K562 (cell line): Measurements from ENCODE around the gene THYN1. TPM values are rescaled to one million over a fixed set of nuclear protein-coding genes. Genes with fewer than 3 reads are reported as not detected.

Experiments
- ATAC-seq: fragments of 200-7000 bp; cut with Tn5 transposase; 3 replicates; pipeline ENCODE4 v1.9.1; 2020; ENCODE audit warnings: moderate library complexity
- BruUV-seq: library from RNA; stranded (reverse); fragments of 400-500 nt; replicated peaks from 2 replicates; lab custom pipeline; 2021; lab: Mats Ljungman, UMichigan
- CTCF ChIA-PET: fragments of 300-600 bp; formaldehyde crosslinking; extraction: SDS; loops from one replicate; lab custom pipeline; 2021; ENCODE audit warnings: low intra/inter-chr PET ratio; lab: Yijun Ruan, JAX
- POLR2A ChIA-PET: fragments of 300-600, 350-650 bp; sonication (Branson Sonifier 250); formaldehyde crosslinking; extraction: SDS; loops from one replicate; lab custom pipeline; 2021; ENCODE audit warnings: antibody characterized with exemption, inconsistent platforms; lab: Yijun Ruan, JAX
- DNase-seq, 4 experiments: peaks; one replicate each; pipeline versions ENCODE4 v3.0.0 to v3.0.0-alpha.2; 2011 to 2018; ENCODE audit warnings: low spot score in 3 of 4, mixed read lengths in 3 of 4; ENCODE audit errors: extremely low read depth in 1 of 4
- FAIRE-seq: peaks from 2 replicates; lab custom pipeline; 2011; peaks lifted over from hg19 to GRCh38; lab: Jason Lieb, UNC
- H2AFZ ChIP-seq: 2 replicates; pipeline ENCODE4 v1.6.0; 2011; ENCODE audit warnings: low read depth, low read length, control low read depth, inconsistent platforms
- H3K27ac ChIP-seq: fragments of 200-600 bp; 3 replicates; pipeline ENCODE4 v1.8.0; 2011; ENCODE audit warnings: low read depth, mild to moderate bottlenecking, control low read depth, inconsistent platforms, low read length, moderate library complexity, mixed read lengths; ENCODE audit errors: extremely low read depth
- H3K27me3 ChIP-seq, 2 experiments: fragments of 300-600 bp in 1 of 2; 2 replicates in 1 of 2; 3 replicates in 1 of 2; pipeline versions ENCODE4 v1.6.0 to v1.8.0; 2011; ENCODE audit warnings: inconsistent platforms in 2 of 2, low read length in 2 of 2, mild to moderate bottlenecking in 1 of 2, mixed read lengths in 1 of 2, moderate library complexity in 1 of 2; ENCODE audit not compliant: control insufficient read depth in 2 of 2, insufficient read depth in 2 of 2
- H3K36me3 ChIP-seq: fragments of 300-600 bp; 3 replicates; pipeline ENCODE4 v1.8.0; 2011; ENCODE audit warnings: mild to moderate bottlenecking, low read length, inconsistent platforms; ENCODE audit not compliant: control insufficient read depth, insufficient read depth
- H3K4me1 ChIP-seq, 2 experiments: fragments of 200-600 bp in 1 of 2; replicated peaks in 1 of 2; 2 replicates in 1 of 2; 3 replicates in 1 of 2; pipeline versions ENCODE4 v1.5.1 to v1.8.0; 2011; ENCODE audit warnings: inconsistent platforms in 2 of 2, low read length in 2 of 2, mild to moderate bottlenecking in 1 of 2, mixed read lengths in 1 of 2, moderate library complexity in 1 of 2; ENCODE audit not compliant: control insufficient read depth in 2 of 2, insufficient read depth in 2 of 2
- H3K4me2 ChIP-seq: 2 replicates; pipeline ENCODE4 v1.6.1; 2011; ENCODE audit warnings: low read length, control low read depth, inconsistent platforms, mixed read lengths; ENCODE audit not compliant: insufficient read depth
- H3K4me3 ChIP-seq: fragments of 200-600 bp; sonication (generic), shearing (Covaris generic); 2 replicates; pipeline ENCODE4 v1.5.1; 2016; ENCODE audit warnings: control low read depth, inconsistent platforms
- H3K79me2 ChIP-seq: fragments of 200-600 bp; 3 replicates; pipeline ENCODE4 v1.8.0; 2011; ENCODE audit warnings: low read length, inconsistent platforms; ENCODE audit not compliant: control insufficient read depth, insufficient read depth
- H3K9ac ChIP-seq, 2 experiments: 2 replicates each; pipeline versions ENCODE4 v1.6.0 to v1.6.1; 2011; ENCODE audit warnings: low read depth in 2 of 2, low read length in 2 of 2, control low read depth in 1 of 2, inconsistent platforms in 1 of 2, mild to moderate bottlenecking in 1 of 2, mixed read lengths in 1 of 2; ENCODE audit not compliant: insufficient read depth in 1 of 2
- H3K9me1 ChIP-seq: one replicate; pipeline ENCODE4 v1.6.0; 2011; ENCODE audit warnings: inconsistent platforms, mild to moderate bottlenecking, low read length, moderate library complexity; ENCODE audit not compliant: control insufficient read depth, insufficient read depth
- H3K9me3 ChIP-seq: replicated peaks from 2 replicates; pipeline ENCODE4 v1.5.1; 2011; ENCODE audit warnings: low read depth, low read length, inconsistent platforms; ENCODE audit not compliant: control insufficient read depth, insufficient read depth
- H4K20me1 ChIP-seq: replicated peaks from 2 replicates; pipeline ENCODE4 v1.6.1; 2011; ENCODE audit warnings: low read length, inconsistent platforms, mixed read lengths; ENCODE audit not compliant: control insufficient read depth, insufficient read depth
- CBX2 ChIP-seq: fragments of 200-600 bp; sonication (generic); IDR thresholded peaks from one replicate; pipeline ENCODE4 v1.6.1; 2012; ENCODE audit warnings: mild to moderate bottlenecking, low read length, inconsistent platforms; ENCODE audit not compliant: insufficient read depth, poor library complexity, severe bottlenecking
- CTCF ChIP-seq, 3 experiments: IDR thresholded peaks in 2 of 3; conservative IDR thresholded peaks in 1 of 3; 2 replicates each; pipeline ENCODE4 v1.5.1; 2011 to 2012; ENCODE audit warnings: low read length in 3 of 3, mild to moderate bottlenecking in 3 of 3, control low read depth in 2 of 3, improper control_type of control experiment in 1 of 3, inconsistent platforms in 1 of 3, low read depth in 1 of 3, mixed read lengths in 1 of 3, moderate library complexity in 1 of 3; ENCODE audit not compliant: insufficient read depth in 2 of 3
- IFI16 ChIP-seq: fragments of 250-450 bp; sonication (Bioruptor Pico); IDR thresholded peaks from 2 replicates; pipeline ENCODE4 v2.1.2; 2022; ENCODE audit warnings: mild to moderate bottlenecking, inconsistent platforms
- MIER1 ChIP-seq: fragments of 450-650 bp; IDR thresholded peaks from 2 replicates; pipeline ENCODE4 v1.6.1; 2016; ENCODE audit warnings: antibody characterized with exemption, mild to moderate bottlenecking, low read depth
- MTA1 ChIP-seq: fragments of 450-650 bp; IDR thresholded peaks from 2 replicates; pipeline ENCODE4 v1.6.1; 2017; ENCODE audit warnings: borderline replicate concordance
- NFATC3 ChIP-seq: fragments of 450-650 bp; IDR thresholded peaks from 2 replicates; pipeline ENCODE4 v1.6.1; 2017; ENCODE audit warnings: mild to moderate bottlenecking
- PKNOX1 ChIP-seq: fragments of 450-650 bp; IDR thresholded peaks from 2 replicates; pipeline ENCODE4 v1.6.1; 2016
- POU5F1 ChIP-seq: fragments of 150-350 bp; IDR thresholded peaks from 2 replicates; pipeline ENCODE4 v1.6.1; 2014; ENCODE audit warnings: borderline replicate concordance, low read length, low read depth, mild to moderate bottlenecking; ENCODE audit not compliant: partially characterized antibody
- ZNF318 ChIP-seq, 2 experiments: fragments of 450-650 bp; IDR thresholded peaks; 2 replicates each; pipeline ENCODE4 v1.6.1; 2016; ENCODE audit warnings: mild to moderate bottlenecking in 2 of 2, borderline replicate concordance in 1 of 2, low read depth in 1 of 2, moderate library complexity in 1 of 2
- ZNF696 ChIP-seq: fragments of 250-450 bp; sonication (Bioruptor Pico); conservative IDR thresholded peaks from 2 replicates; pipeline ENCODE4 v1.4.0; 2020; ENCODE audit warnings: mild to moderate bottlenecking, moderate library complexity
- ZNF79 ChIP-seq: fragments of 250-450 bp; sonication (Bioruptor Pico); IDR thresholded peaks from 2 replicates; pipeline ENCODE4 v1.4.0; 2020; ENCODE audit warnings: low read depth, mild to moderate bottlenecking, moderate library complexity
- WGBS: fragments of 100-300 bp; shearing (Covaris generic); methylation state at CpG from one replicate; pipeline ENCODE4 v1.1.6; 2016; ENCODE audit warnings: low coverage, mixed read lengths; ENCODE audit not compliant: insufficient coverage; ENCODE audit errors: missing lambda C conversion rate; 5-methylcytosine and 5-hydroxymethylcytosine counted together
- in situ Hi-C: fragments of 300-500 bp; cut with MboI; formaldehyde crosslinking; loops from 4 replicates; pipeline ENCODE4 v1.15.0; 2018; ENCODE audit warnings: inconsistent platforms, mixed read lengths
- intact Hi-C: fragments of 100-400 bp; cut with micrococcal nuclease; formaldehyde crosslinking; loops from 2 replicates; pipeline ENCODE4 v1.14.2; 2022
- polyA plus RNA-seq, 8 experiments: library from polyadenylated mRNA; depleted of rRNA in 4 of 8; stranded (reverse) in 5 of 8; unstranded in 3 of 8; fragments of >200 nt; fragmentation: Nextera tagmentation in 2 of 8; fragmentation: Illumina TruSeq in 1 of 8; extraction: Ambion mirVana in 2 of 8; extraction: Trizol in 1 of 8; gene quantifications; 2 replicates each; pipeline versions ENCODE4 v1.2.1 to v1.2.3, GENCODE V29; 2011 to 2014; ENCODE audit warnings: inconsistent platforms in 1 of 8, missing spikeins in 1 of 8
- total RNA-seq, 7 experiments: library from RNA; depleted of rRNA in 6 of 7; stranded (reverse); fragments of >200 nt in 6 of 7; fragmentation: Illumina TruSeq in 2 of 7; extraction: Trizol in 2 of 7; gene quantifications; 2 replicates each; pipeline versions ENCODE4 v1.2.1 to v1.2.3, GENCODE V29; 2011 to 2021; ENCODE audit warnings: low replicate concordance in 1 of 7

THYN1 gene
- total and polyA plus RNA-seq, 9 of the 15 experiments (the other 6 are each of a cell fraction or from before 2014, with no cell fraction given) = 54.9 to 279 (median 104) TPM

GRCh38 chr11:134287561-134287960, 34.4 kb upstream of the THYN1 start:
- DNase-seq (no peak), FAIRE-seq (no peak), ATAC-seq (no peak)
- no TSS peak for BruUV-seq
- Histone ChIP-seq H3K79me2 (no peaks in the 10 kb centered on the region), H4K20me1 (0 out of 2 replicates have a peak, but pooled peaks cover 1% of the 10 kb centered on the region), H3K36me3 (no peaks in the 10 kb centered on the region), H3K4me2 (no peak overlapping the region), H3K4me1 (peaks cover 5 to 15% of the 10 kb centered on the region in 2 experiments; a peak in 3 of 5 replicates), H3K9me1 (no peaks in the 10 kb centered on the region), H3K27me3 (peaks cover 7 to 35% of the 10 kb centered on the region in 2 experiments; a peak in 4 of 5 replicates), H3K4me3 (no peak overlapping the region), H3K27ac (no peak overlapping the region), H3K9ac (no peak overlapping the region), H2AFZ (no peak overlapping the region), H3K9me3 (no peaks in the 10 kb centered on the region)
- intact Hi-C loops = no loop called here
- in situ Hi-C loops = no loop called here
- 52% methylated on average over 12 of the region's 12 CpGs for WGBS
- ChIA-PET POLR2A (interaction anchor here (0.6 kb wide), 1 partner anchor 239 kb away, joined by 3 read pairs; no protein-coding TSS in a partner anchor), CTCF (no interaction called here)
- TF ChIP-seq ZNF79 (CRISPR knock-in tag) = no peak
- no peak for TF ChIP-seq CBX2
- TF ChIP-seq POU5F1 = no peak
- no peak for TF ChIP-seq ZNF696 (CRISPR knock-in tag)
- TF ChIP-seq MIER1 = no peak
- no peak for TF ChIP-seq PKNOX1
- no peak for TF ChIP-seq IFI16 (CRISPR knock-in tag)
- TF ChIP-seq NFATC3 = no peak
- no peak for TF ChIP-seq ZNF318 (IDR thresholded peaks at IDR 0.05; ENCODE audit: borderline replicate concordance in 1 of 2, low read depth in 1 of 2)
- no peak for TF ChIP-seq CTCF (IDR thresholded peaks at IDR 0.05 in 2 of 3, conservative IDR thresholded peaks at IDR 0.05 in 1 of 3; ENCODE audit: insufficient read depth in 2 of 3, low read depth in 1 of 3, low read length in 3 of 3)
- TF ChIP-seq MTA1 = no peak
